GM19372 (cell line): Measurements from ENCODE around the gene DCHS1.
A peak's percentile ranks its signal among the peaks of the same experiment; 100 is the strongest.

Experiments
- ATAC-seq: cut with Tn5 transposase; IDR thresholded peaks from one replicate; pipeline ENCODE4 v1.9.1; 2021; ENCODE audit warnings: mild to moderate bottlenecking, low read depth, moderate library complexity; ENCODE audit not compliant: unreplicated experiment

The DCHS1 gene

GRCh38 chr11:6646918-6647679, 8.5 kb downstream of the DCHS1 start:
- peak; percentile 88 for ATAC-seq

DNA sequence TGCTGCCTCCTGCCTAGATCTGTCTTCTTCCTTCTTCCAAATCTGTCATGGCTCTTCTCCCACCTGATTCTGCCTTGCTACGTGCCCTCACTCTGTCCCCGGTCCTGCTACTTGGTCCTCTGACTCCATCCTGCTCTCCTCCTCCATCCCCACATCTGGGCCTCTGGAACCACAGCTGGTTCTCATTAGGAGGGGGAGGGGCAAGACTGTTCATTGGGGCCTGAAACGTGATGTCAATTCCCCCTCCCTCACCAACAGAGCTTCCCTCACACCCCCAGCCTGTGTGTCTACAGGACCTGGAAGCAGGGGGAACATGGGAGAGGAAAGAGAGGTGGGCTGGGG, 9.1 kb downstream of the DCHS1 start:
- no peak for ATAC-seq

DNA sequence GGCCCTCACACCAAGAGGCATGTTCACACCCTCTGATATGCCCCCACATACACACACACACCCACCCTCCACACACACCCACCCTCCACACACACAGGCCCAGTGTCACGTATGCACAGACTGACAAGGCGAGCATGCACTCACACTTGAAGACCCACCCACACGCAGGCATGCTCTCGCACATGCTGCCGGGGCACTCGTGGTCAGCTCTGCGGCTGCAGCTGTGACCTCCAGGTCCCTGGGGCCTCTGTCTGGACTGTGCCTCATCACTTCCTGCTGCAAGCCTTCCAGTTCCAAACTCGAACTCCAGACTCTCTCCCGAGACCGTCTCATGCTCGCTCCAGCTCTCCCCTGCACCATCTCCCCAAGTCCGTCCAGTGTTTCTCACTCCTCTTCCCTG, 9.5 kb downstream of the DCHS1 start:
- no peak for ATAC-seq

DNA sequence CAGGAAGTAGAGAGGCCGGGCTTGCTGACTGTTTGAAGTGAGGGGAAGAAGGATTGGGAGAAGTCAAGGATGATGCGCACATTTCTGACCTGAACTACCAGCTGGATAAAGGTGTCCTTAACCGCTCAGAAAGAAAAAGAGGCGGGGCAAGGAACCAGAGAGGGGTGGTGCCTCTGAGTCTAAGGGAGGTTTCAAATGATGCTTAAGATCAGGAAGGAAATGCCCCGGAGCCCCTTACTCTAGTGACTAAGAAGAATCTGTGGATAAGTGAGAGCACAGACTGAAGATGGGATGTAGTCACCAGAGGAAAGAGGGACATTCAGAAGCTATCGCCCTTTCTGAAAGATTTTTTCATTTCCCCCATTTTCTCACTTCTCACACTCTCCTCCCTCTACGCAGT, 12.7 kb downstream of the DCHS1 start:
- no peak for ATAC-seq

DNA sequence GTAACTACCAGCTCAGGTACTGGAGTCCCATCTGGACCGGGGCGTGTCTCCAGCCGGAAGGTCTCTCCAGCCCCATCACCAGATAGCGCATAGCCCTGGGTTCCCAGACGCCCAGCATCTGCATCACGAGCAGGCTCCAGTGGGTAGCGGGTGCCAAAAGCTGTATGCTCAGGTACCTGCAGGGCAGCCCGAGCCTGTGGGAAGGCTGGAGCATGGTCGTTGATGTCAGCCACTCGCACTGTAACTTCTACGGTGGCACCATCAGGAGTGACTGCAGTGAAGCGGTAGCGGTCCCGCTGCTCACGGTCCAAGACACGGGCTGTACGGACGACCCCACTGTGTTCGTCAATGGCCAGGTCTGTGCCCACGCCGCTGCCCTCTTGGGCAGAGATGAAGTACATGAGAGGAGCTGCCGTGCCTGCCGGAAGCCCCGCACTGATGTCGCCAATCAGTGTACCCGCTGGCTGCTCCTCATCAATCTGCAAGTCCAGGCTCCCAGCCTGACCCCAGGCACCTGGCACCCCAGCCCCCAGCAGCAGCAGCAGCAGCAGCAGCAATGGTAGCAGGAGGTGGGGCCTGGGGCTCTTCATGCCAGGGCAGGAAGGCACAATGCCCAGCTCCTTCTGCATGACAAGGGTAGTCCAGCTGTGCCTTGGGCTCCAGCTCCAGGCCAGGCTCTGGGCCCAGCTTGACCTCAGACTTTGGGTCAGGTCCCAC, 14.5 kb downstream of the DCHS1 start:
- ATAC-seq: no peak

DNA sequence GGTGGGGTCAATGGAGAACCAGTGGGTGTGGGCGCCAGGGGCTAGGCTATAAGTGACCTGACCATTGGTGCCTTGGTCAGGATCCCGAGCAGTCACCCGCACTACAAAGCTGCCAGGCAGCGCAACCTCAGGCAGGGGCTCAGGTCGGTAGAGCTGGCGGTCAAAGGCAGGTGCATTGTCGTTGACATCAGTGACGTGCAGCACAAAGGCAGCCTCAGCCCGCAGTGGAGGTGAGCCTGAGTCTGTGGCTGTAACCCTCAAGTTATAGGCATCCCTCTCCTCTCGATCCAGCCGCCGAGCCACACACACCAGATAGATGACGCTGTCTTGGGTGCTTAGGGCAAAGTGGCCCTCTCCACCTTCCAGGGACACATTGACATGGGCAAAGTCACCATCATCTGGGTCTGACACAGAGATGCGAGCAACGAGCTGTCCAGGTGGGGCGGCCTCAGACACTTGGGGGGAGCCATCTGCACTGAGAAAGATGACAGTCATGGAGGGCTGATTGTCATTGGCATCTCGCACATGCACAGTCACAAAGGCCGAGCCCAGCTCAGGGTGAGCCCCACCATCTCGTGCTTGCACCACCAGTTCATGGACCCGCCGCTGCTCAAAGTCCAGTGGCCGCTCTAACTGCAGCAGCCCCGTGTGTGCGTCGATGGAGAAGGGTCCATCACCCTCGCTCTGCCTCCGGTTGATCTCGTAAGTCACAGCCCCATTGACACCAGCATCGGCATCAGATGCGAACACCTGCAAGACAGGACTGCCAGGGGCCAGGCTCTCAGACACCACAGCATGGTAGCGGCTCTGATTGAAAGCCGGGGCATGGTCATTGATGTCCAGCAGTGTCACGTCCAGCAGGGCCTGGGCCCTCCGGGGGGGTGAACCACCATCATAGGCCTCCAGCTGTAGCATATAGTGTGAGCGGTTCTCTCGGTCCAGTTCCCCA, 15.3 kb downstream of the DCHS1 start:
- ATAC-seq: no peak

DNA sequence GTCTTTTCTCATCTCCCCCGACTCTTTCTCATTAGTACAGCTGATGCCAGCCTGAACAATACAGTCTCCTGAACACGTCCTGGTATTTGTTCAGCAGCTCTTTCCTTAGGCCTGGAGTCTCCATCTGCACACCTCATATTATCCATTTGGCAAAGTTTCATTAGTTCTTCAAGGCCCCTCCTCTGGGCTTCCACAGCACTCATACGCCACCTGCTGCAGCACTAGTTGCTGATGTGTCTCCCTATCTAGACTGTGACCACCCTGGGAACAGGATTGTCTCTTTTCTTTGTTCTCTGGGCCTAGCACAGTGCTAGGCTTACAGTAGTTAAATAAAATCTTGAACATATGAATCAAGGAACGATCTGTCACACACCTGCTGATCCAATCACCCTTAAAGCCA, 17.2 kb downstream of the DCHS1 start:
- no peak for ATAC-seq

- no peak for ATAC-seq
Observed at GRCh38 chr11:6637871-6638270, 17.7 kb downstream of the DCHS1 start.

- no peak for ATAC-seq
Observed at GRCh38 chr11:6636480-6636879, 19.1 kb downstream of the DCHS1 start.

GRCh38 chr11:6635082-6635932, 20.3 kb downstream of the DCHS1 start:
- no peak for ATAC-seq

DNA sequence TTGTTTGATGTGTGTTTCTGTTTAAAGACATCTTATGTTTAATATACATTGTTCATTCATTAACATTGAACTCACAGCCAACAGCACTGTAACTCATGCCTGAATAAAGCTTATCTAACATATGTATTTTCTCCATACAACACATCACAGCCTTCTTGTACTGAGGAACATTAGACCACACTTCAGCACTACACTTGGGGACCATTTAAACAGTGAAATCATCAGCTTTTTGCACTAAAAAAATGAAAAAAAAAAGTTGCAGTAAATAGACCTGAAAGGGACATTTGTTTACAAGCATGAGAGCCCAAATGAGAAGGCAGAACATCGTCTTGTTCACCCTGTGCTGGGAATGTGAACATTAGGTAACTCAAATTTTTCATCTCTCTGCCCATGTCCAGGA, 21.1 kb downstream of the DCHS1 start:
- ATAC-seq: no peak

DNA sequence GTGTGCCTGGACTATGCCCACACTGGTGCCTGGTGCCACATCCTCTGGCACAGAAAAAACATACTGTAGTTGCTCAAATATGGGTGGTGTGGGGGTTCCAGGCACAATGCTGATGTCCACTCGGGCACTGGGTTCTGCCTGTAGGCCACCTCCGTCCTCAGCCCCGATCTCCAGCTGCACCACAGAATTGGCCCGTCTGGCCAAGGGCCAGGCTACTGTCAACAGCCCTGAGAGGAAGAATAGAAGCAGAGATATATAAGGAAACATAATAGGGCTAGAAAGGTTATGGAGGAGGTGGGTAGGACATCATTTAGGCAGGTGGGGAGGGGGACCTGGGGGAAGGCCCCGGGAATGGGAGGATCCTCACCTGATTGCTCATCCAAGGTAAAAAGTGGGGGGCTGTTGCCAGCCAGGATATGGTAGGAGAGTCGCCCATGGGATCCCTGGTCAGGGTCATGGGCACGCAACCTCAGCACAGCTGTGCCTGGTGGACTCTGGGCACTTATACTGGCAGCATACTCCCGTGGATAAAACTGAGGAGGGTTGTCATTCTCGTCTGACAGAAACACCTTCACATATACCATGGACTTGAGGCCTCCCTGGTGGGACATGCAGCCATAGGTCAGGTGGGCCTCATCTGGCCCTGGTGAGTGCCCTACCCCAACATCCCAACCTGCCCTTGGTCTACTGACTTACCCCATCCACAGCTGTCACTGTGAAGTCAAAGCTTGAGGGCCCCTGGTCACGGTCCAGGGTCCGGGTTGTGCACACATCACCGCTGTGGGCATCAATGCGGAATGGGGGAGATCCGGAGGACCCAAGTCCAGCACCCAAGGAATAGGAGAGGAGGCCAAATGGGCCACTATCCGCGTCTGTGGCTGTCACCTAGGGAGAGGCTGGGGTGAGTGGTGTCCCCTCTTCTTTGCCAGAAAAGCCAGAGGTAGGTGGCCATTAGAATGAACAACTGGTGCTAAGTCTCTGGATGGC, 21.9 kb downstream of the DCHS1 start:
- no peak for ATAC-seq

GRCh38 chr11:6632116-6633073, 23.2 kb downstream of the DCHS1 start:
- ATAC-seq: no peak

DNA sequence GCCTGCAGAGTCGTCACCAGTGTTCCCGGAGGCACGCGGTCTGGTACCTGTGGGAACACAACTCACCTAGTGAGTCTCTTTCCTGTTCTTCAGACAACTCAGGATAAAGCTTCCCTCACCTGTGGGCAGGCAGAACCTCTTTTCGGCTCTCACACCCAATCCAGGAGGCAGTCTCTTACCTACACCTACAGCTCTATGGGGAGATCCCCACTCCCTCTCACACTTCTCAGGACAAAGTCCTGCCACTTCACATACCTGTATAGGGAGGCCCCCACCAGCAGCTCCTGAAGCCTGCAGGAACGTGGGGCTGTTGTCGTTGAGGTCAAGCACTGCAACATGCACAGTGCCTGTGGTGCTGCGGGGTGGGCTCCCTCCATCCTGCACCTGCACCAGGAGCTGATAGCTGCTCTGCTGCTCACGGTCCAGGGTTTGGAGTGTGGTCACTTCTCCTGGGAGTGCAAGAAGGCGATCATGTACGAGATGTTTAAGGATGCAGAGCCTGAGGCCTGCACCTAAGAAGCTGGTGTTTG, 24.2 kb downstream of the DCHS1 start:
- ATAC-seq: no peak

DNA sequence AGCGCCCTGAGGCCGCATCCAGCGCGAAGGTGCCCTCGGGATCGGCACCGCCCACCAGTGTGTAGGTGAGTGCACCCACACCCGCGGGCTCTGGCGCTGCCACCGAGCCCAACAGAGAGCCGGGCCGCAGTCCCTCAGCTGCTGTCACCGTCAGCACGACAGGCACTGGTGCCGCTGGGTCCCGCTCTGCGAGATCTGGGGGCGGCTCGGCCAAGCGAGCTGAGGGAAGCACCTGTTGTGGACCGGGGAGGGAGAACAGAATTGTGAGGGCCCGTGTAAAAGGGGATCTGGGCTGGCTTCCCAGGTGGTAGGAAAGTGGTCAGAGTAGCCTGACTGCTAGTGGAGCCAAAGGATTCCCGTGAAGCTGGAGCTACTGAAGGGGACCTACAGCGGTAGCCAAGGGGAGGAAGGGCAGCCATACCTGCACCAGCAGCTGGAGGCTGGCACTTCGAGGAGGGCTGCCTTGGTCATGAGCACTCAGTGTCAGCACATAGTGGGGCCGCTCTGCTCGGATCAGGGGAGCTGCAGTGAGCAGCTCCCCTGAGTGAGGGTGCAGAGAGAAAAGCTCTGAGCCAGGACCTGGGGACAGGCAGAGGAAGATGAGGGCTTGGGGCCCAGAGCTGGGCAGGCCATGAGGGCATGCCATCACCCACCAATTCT, 24.8 kb downstream of the DCHS1 start:
- no peak for ATAC-seq

GRCh38 chr11:6629892-6630631, 25.5 kb downstream of the DCHS1 start:
- ATAC-seq: no peak

- no peak for ATAC-seq
Observed at GRCh38 chr11:6629573-6629891, 26.1 kb downstream of the DCHS1 start.
